Measurements from ENCODE around the gene PLEKHH1. TPM values are rescaled to one million over a fixed set of nuclear protein-coding genes. Genes with fewer than 3 reads are reported as not detected.
A peak's percentile ranks its signal among the peaks of the same experiment; 100 is the strongest.

PLEKHH1 gene
- 10.1 and 17.6 TPM in 2 replicates for total RNA-seq (ENCODE audit: low replicate concordance)

- Histone ChIP-seq H2AFZ (replicated peaks) (peak within 1 kb of the TSS; percentile 97), H3K4me3 (peak within 1 kb of the TSS; percentile 72), H3F3A (ENCODE audit: low read depth) (peaks cover 20% of the 10 kb centered on the region), H3K79me2 (ENCODE audit: low read depth) (no peaks in the 10 kb centered on the region), H3K4me2 (peak within 1 kb of the TSS; percentile 83), H3K36me3 (no peaks in the 10 kb centered on the region), H3K27ac (no peak within 1 kb of the TSS), H3K9ac (peak within 1 kb of the TSS; percentile 29), H4K20me1 (ENCODE audit: low read depth) (peaks cover 1% of the 10 kb centered on the region), H3K4me1 (peaks cover 2% of the 10 kb centered on the region), H3K27me3 (peaks cover 20% of the 10 kb centered on the region), H3K9me3 (ENCODE audit: low read depth) (no peaks in the 10 kb centered on the region)
- Mint-ChIP-seq H3K27ac (no peak within 1 kb of the TSS), H3K27me3 (ENCODE audit: insufficient read depth, low read depth) (peaks cover 15% of the 10 kb centered on the region), H3K4me3 (peak within 1 kb of the TSS; percentile 88), H3K9me3 (no peaks in the 10 kb centered on the region), H3K36me3 (no peaks in the 10 kb centered on the region), H3K4me1 (peaks cover 9% of the 10 kb centered on the region)
- peak; percentile 88 for DNase-seq (ENCODE audit: low spot score)
- TF ChIP-seq CTCF (IDR thresholded peaks at IDR 0.05) (peak; percentile 46), EZH2 (IDR thresholded peaks at IDR 0.05) (no peak)
Measured at GRCh38 chr14:67532998-67533753, at the start of gene PLEKHH1. TSS of gene PLEKHH1 (plus strand) at chr14:67533290. CDS start at chr14:67541868, 8,578 bp downstream.

DNA sequence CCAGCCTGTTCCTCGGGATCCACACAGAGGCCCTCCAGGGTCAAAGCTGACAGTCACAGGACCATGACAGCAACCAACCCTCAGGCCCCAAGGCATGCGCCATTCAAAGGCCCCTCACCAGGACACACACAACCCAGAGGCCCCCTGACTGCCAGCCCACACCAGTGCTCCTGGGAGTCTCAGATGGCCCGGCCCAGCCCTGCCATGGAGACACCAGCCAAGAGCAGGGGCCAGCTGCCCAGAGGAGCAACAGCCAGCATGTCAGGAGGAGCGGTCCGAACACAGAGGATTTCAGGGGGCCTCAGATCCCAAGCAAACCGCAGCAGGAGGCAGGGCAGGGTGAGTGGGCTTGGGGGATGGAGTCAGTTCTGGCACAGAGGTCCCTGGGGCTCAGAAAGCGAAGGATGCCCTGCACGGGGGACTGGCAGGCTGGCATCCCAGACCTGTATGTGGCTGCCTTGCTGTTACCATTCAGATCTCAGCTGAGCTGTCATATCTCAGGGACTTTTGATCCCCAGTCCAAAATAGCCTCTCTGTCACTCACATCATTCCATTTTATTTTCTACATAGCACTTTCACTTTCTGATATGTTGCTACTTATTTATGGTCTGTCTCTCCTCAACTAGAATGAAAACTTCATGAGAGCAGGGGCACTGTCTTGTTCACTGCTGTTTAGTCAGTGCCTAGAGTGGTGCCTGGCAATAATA lies 49.4 kb upstream of the PLEKHH1 start:
- no peak overlapping the region for H3K27ac ChIP-seq
- DNase-seq (ENCODE audit: low spot score): no peak
- no peak overlapping the region for H3K4me3 Mint-ChIP-seq
- no peak overlapping the region for H3K27ac Mint-ChIP-seq
- H3K4me1 Mint-ChIP-seq: peaks cover 5% of the 10 kb centered on the region
- no peak overlapping the region for H3K4me2 ChIP-seq
- no peak overlapping the region for H3K9ac ChIP-seq
- H3K36me3 Mint-ChIP-seq: no peaks in the 10 kb centered on the region
- H3K9me3 Mint-ChIP-seq: peaks cover 3% of the 10 kb centered on the region
- peaks cover 11% of the 10 kb centered on the region for H3K27me3 Mint-ChIP-seq (ENCODE audit: insufficient read depth, low read depth)
- no peaks in the 10 kb centered on the region for H3F3A ChIP-seq (ENCODE audit: low read depth)
- no peaks in the 10 kb centered on the region for H3K4me1 ChIP-seq
- H3K27me3 ChIP-seq: no peaks in the 10 kb centered on the region
- no peaks in the 10 kb centered on the region for H3K9me3 ChIP-seq (ENCODE audit: low read depth)
- H3K36me3 ChIP-seq: no peaks in the 10 kb centered on the region
- H3K79me2 ChIP-seq (ENCODE audit: low read depth): no peaks in the 10 kb centered on the region
- H3K4me3 ChIP-seq: no peak overlapping the region
- H2AFZ ChIP-seq (replicated peaks): no peak overlapping the region
- TF ChIP-seq EZH2phosphoT487 (IDR thresholded peaks at IDR 0.05) (no peak), CTCF (IDR thresholded peaks at IDR 0.05) (no peak), EZH2 (IDR thresholded peaks at IDR 0.05) (no peak)
- no peaks in the 10 kb centered on the region for H4K20me1 ChIP-seq (ENCODE audit: low read depth)

DNA sequence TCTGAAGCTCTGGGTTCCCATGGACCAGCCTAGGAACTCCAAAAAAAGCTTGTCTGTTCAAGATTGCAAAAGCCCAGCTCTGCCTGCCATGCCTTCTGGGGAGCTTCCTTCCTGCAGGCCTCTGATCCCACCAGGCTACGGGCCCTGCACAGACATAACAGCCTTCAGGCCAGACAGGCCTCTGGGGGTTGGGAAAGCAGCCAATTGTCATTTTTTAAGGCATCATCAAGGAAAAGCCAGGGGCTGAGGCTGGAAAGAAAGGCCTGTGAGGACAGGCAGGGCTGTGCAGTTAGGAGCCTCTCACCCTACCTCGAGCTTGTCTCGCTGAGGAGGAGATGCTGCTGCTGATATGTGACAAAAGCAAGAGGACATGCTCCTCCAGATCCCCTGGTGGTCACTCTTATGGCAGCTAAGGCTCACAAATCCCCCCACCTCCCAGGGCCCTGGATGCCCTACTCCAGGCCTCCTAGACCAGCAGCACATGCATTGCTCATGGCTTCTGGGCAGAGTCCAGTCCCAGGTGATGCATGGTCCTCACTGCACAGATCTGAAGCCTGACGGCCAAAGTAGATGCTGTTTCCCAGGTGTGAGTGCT lies 47.5 kb upstream of the PLEKHH1 start:
- Histone ChIP-seq H3F3A (ENCODE audit: low read depth) (no peaks in the 10 kb centered on the region), H3K27me3 (no peaks in the 10 kb centered on the region), H3K4me3 (no peak overlapping the region), H3K9me3 (ENCODE audit: low read depth) (no peaks in the 10 kb centered on the region), H3K9ac (no peak overlapping the region), H3K4me1 (no peaks in the 10 kb centered on the region), H3K36me3 (no peaks in the 10 kb centered on the region), H2AFZ (replicated peaks) (no peak overlapping the region), H3K27ac (no peak overlapping the region), H4K20me1 (ENCODE audit: low read depth) (no peaks in the 10 kb centered on the region), H3K79me2 (ENCODE audit: low read depth) (no peaks in the 10 kb centered on the region), H3K4me2 (no peak overlapping the region)
- Mint-ChIP-seq H3K27ac (no peak overlapping the region), H3K4me3 (no peak overlapping the region), H3K9me3 (peaks cover 6% of the 10 kb centered on the region), H3K27me3 (ENCODE audit: insufficient read depth, low read depth) (peaks cover 13% of the 10 kb centered on the region), H3K36me3 (no peaks in the 10 kb centered on the region), H3K4me1 (peaks cover 3% of the 10 kb centered on the region)
- TF ChIP-seq EZH2 (IDR thresholded peaks at IDR 0.05) (no peak), CTCF (IDR thresholded peaks at IDR 0.05) (no peak), EZH2phosphoT487 (IDR thresholded peaks at IDR 0.05) (no peak)
- DNase-seq (ENCODE audit: low spot score): no peak
